ENCODE measurements around the gene PYURF.

PYURF gene

GRCh38 chr4:88526221-88526815 is 2.7 kb upstream of the PYURF start:
- peaks cover 6% of the 10 kb centered on the region for H3K36me3 ChIP-seq (replicated peaks)
- in situ Hi-C loops (cut with MboI; ENCODE audit: low sequenced_read_pairs): loop anchor here (5.0 to 25.0 kb wide), 3 partner anchors 136 to 511 kb away; no protein-coding TSS in a partner anchor
- H3K9me3 ChIP-seq: no peaks in the 10 kb centered on the region
- peaks cover 10% of the 10 kb centered on the region for H3K4me1 ChIP-seq
- DNase-seq (ENCODE audit: low spot score in 2 of 2): peak in 1 of 2 experiments; percentile 47
- H3K27me3 ChIP-seq (ENCODE audit: low read depth): no peaks in the 10 kb centered on the region
- H3K4me3 ChIP-seq: no peak overlapping the region

- H3K27me3 ChIP-seq (ENCODE audit: low read depth): no peaks in the 10 kb centered on the region
- peaks cover 12% of the 10 kb centered on the region for H3K4me1 ChIP-seq
- peak in 1 of 2 experiments; percentile 24 for DNase-seq (ENCODE audit: low spot score in 2 of 2)
- in situ Hi-C loops (cut with MboI; ENCODE audit: low sequenced_read_pairs): no loop called here
- H3K9me3 ChIP-seq: no peaks in the 10 kb centered on the region
- H3K4me3 ChIP-seq: peak overlapping the region; percentile 83
- peaks cover 16% of the 10 kb centered on the region for H3K36me3 ChIP-seq (replicated peaks)
Observed at GRCh38 chr4:88524171-88524570, 595 bp upstream of the PYURF start.

- DNase-seq (ENCODE audit: low spot score in 2 of 2): peak in 1 of 2 experiments; percentile 66
- H3K9me3 ChIP-seq: no peaks in the 10 kb centered on the region
- H3K36me3 ChIP-seq (replicated peaks): peaks cover 16% of the 10 kb centered on the region
- in situ Hi-C loops (cut with MboI; ENCODE audit: low sequenced_read_pairs): no loop called here
- peak overlapping the region; percentile 83 for H3K4me3 ChIP-seq
- H3K27me3 ChIP-seq (ENCODE audit: low read depth): no peaks in the 10 kb centered on the region
- H3K4me1 ChIP-seq: peaks cover 18% of the 10 kb centered on the region
Observed at GRCh38 chr4:88522702-88523324, 763 bp downstream of the PYURF start.

- H3K9me3 ChIP-seq: no peaks in the 10 kb centered on the region
- H3K36me3 ChIP-seq (replicated peaks): peaks cover 16% of the 10 kb centered on the region
- H3K4me1 ChIP-seq: peaks cover 11% of the 10 kb centered on the region
- no peak overlapping the region for H3K4me3 ChIP-seq
- no peaks in the 10 kb centered on the region for H3K27me3 ChIP-seq (ENCODE audit: low read depth)
- in situ Hi-C loops (cut with MboI; ENCODE audit: low sequenced_read_pairs): loop anchor here (5.0 to 10.0 kb wide), 3 partner anchors 152 to 484 kb away; no protein-coding TSS in a partner anchor
- DNase-seq (ENCODE audit: low spot score in 2 of 2): peak in 1 of 2 experiments; percentile 48
Observed at GRCh38 chr4:88518911-88519310, 4.7 kb downstream of the PYURF start.

- H3K4me1 ChIP-seq: peaks cover 11% of the 10 kb centered on the region
- no peaks in the 10 kb centered on the region for H3K27me3 ChIP-seq (ENCODE audit: low read depth)
- H3K36me3 ChIP-seq (replicated peaks): peaks cover 16% of the 10 kb centered on the region
- H3K9me3 ChIP-seq: no peaks in the 10 kb centered on the region
- H3K4me3 ChIP-seq: no peak overlapping the region
- DNase-seq (ENCODE audit: low spot score in 2 of 2): no peak
- in situ Hi-C loops (cut with MboI; ENCODE audit: low sequenced_read_pairs): loop anchor here (5.0 to 10.0 kb wide), 3 partner anchors 151 to 483 kb away; no protein-coding TSS in a partner anchor
Observed at GRCh38 chr4:88517825-88518224, 5.8 kb downstream of the PYURF start.

- Histone ChIP-seq H3K4me1 (peaks cover 9% of the 10 kb centered on the region), H3K4me3 (no peak overlapping the region), H3K36me3 (replicated peaks) (peaks cover 15% of the 10 kb centered on the region), H3K9me3 (no peaks in the 10 kb centered on the region), H3K27me3 (ENCODE audit: low read depth) (no peaks in the 10 kb centered on the region)
- in situ Hi-C loops (cut with MboI; ENCODE audit: low sequenced_read_pairs): loop anchor here (5.0 to 10.0 kb wide), 3 partner anchors 149 to 482 kb away; no protein-coding TSS in a partner anchor
- DNase-seq (ENCODE audit: low spot score in 2 of 2): no peak
Observed at GRCh38 chr4:88516746-88517145, 6.8 kb downstream of the PYURF start.

GRCh38 chr4:88514557-88515511 is 8.7 kb downstream of the PYURF start:
- no peaks in the 10 kb centered on the region for H3K27me3 ChIP-seq (ENCODE audit: low read depth)
- H3K4me1 ChIP-seq: peaks cover 9% of the 10 kb centered on the region
- H3K9me3 ChIP-seq: no peaks in the 10 kb centered on the region
- no peak for DNase-seq (ENCODE audit: low spot score in 2 of 2)
- no peaks in the 10 kb centered on the region; the same call in 1 of the 2 replicates for H3K36me3 ChIP-seq (replicated peaks)
- no peak overlapping the region for H3K4me3 ChIP-seq
- in situ Hi-C loops (cut with MboI; ENCODE audit: low sequenced_read_pairs): loop anchor here (5.0 to 10.0 kb wide), 3 partner anchors 148 to 480 kb away; no protein-coding TSS in a partner anchor

GRCh38 chr4:88511236-88511635 is 12.3 kb downstream of the PYURF start:
- Histone ChIP-seq H3K4me1 (no peaks in the 10 kb centered on the region), H3K36me3 (replicated peaks) (no peaks in the 10 kb centered on the region), H3K4me3 (no peak overlapping the region), H3K9me3 (no peaks in the 10 kb centered on the region), H3K27me3 (ENCODE audit: low read depth) (no peaks in the 10 kb centered on the region)
- in situ Hi-C loops (cut with MboI; ENCODE audit: low sequenced_read_pairs): loop anchor here (10.0 kb wide), 1 partner anchor 476 kb away; no protein-coding TSS in a partner anchor
- no peak for DNase-seq (ENCODE audit: low spot score in 2 of 2)

GRCh38 chr4:88503344-88503743 is 20.2 kb downstream of the PYURF start:
- no peaks in the 10 kb centered on the region for H3K4me1 ChIP-seq
- in situ Hi-C loops (cut with MboI; ENCODE audit: low sequenced_read_pairs): no loop called here

GRCh38 chr4:88497859-88498409 is 25.6 kb downstream of the PYURF start:
- H3K27me3 ChIP-seq (ENCODE audit: low read depth): no peaks in the 10 kb centered on the region
- no peak overlapping the region for H3K4me3 ChIP-seq
- no peaks in the 10 kb centered on the region for H3K4me1 ChIP-seq
- no peaks in the 10 kb centered on the region for H3K9me3 ChIP-seq
- in situ Hi-C loops (cut with MboI; ENCODE audit: low sequenced_read_pairs): no loop called here
- DNase-seq (ENCODE audit: low spot score in 2 of 2): no peak
- H3K36me3 ChIP-seq (replicated peaks): no peaks in the 10 kb centered on the region

More at GRCh38 chr4:88503344-88503743, 20.2 kb downstream of the PYURF start:
- DNase-seq (ENCODE audit: low spot score in 2 of 2): no peak
- Histone ChIP-seq H3K4me3 (no peak overlapping the region), H3K9me3 (no peaks in the 10 kb centered on the region), H3K36me3 (replicated peaks) (no peaks in the 10 kb centered on the region), H3K27me3 (ENCODE audit: low read depth) (no peaks in the 10 kb centered on the region)

- H3K4me3 ChIP-seq: no peak overlapping the region
- in situ Hi-C loops (cut with MboI; ENCODE audit: low sequenced_read_pairs): no loop called here
- no peaks in the 10 kb centered on the region for H3K27me3 ChIP-seq (ENCODE audit: low read depth)
- no peaks in the 10 kb centered on the region for H3K9me3 ChIP-seq
- DNase-seq (ENCODE audit: low spot score in 2 of 2): no peak
- H3K4me1 ChIP-seq: no peaks in the 10 kb centered on the region
- no peaks in the 10 kb centered on the region; the same call in 1 of the 2 replicates for H3K36me3 ChIP-seq (replicated peaks)
Observed at GRCh38 chr4:88489100-88489761, 34.3 kb downstream of the PYURF start.

- no peak for DNase-seq (ENCODE audit: low spot score in 2 of 2)
- Histone ChIP-seq H3K36me3 (replicated peaks) (no peaks in the 10 kb centered on the region), H3K9me3 (no peaks in the 10 kb centered on the region), H3K27me3 (ENCODE audit: low read depth) (no peaks in the 10 kb centered on the region), H3K4me3 (no peak overlapping the region), H3K4me1 (peaks cover 5% of the 10 kb centered on the region; the same call in 1 of the 2 replicates)
- in situ Hi-C loops (cut with MboI; ENCODE audit: low sequenced_read_pairs): no loop called here
Observed at GRCh38 chr4:88481537-88481936, 42.0 kb downstream of the PYURF start.

GRCh38 chr4:88478247-88478646 is 45.3 kb downstream of the PYURF start:
- H3K9me3 ChIP-seq: no peaks in the 10 kb centered on the region
- DNase-seq (ENCODE audit: low spot score in 2 of 2): no peak
- peaks cover 10% of the 10 kb centered on the region for H3K4me1 ChIP-seq
- H3K4me3 ChIP-seq: no peak overlapping the region
- no peaks in the 10 kb centered on the region for H3K27me3 ChIP-seq (ENCODE audit: low read depth)
- H3K36me3 ChIP-seq (replicated peaks): no peaks in the 10 kb centered on the region
- in situ Hi-C loops (cut with MboI; ENCODE audit: low sequenced_read_pairs): no loop called here

All from HAP-1 (cell line).